Liver (tissue), 9 donors: Measurements from ENCODE around the gene RUNX1. TPM values are rescaled to one million over a fixed set of nuclear protein-coding genes. Genes with fewer than 3 reads are reported as not detected.

Experiments
- DNase-seq: peaks from one replicate; pipeline ENCODE4 v3.0.0-alpha.2; 2017; ENCODE audit warnings: low spot score
- H3K27ac ChIP-seq, 2 donors: one replicate each; pipeline ENCODE4 v1.7.0; 2013; ENCODE audit warnings: inconsistent platforms in 2 of 2, low read length in 2 of 2, control low read depth in 1 of 2, low read depth in 1 of 2, mild to moderate bottlenecking in 1 of 2
- H3K27me3 ChIP-seq, 4 donors: one replicate each; pipeline versions ENCODE4 v1.6.1 to v1.7.0; 2013; ENCODE audit warnings: low read length in 3 of 4, inconsistent platforms in 1 of 4, mild to moderate bottlenecking in 1 of 4, moderate library complexity in 1 of 4; ENCODE audit not compliant: control insufficient read depth in 4 of 4, insufficient read depth in 4 of 4
- H3K36me3 ChIP-seq, 4 donors: one replicate each; pipeline versions ENCODE4 v1.6.1 to v1.7.0; 2013; ENCODE audit warnings: low read length in 3 of 4, mild to moderate bottlenecking in 3 of 4, low read depth in 1 of 4, moderate library complexity in 1 of 4; ENCODE audit not compliant: control insufficient read depth in 4 of 4, insufficient read depth in 3 of 4
- H3K4me1 ChIP-seq, 4 donors: one replicate each; pipeline versions ENCODE4 v1.6.1 to v1.7.0; 2013; ENCODE audit warnings: low read length in 3 of 4, mild to moderate bottlenecking in 3 of 4, moderate library complexity in 1 of 4; ENCODE audit not compliant: control insufficient read depth in 4 of 4, insufficient read depth in 4 of 4
- H3K4me3 ChIP-seq, 3 donors: one replicate each; pipeline versions ENCODE4 v1.6.1 to v1.7.0; 2013; ENCODE audit warnings: low read length in 3 of 3, control low read depth in 1 of 3, low read depth in 1 of 3, mild to moderate bottlenecking in 1 of 3
- H3K9ac ChIP-seq, 2 donors: one replicate each; pipeline ENCODE4 v1.7.0; 2013; ENCODE audit warnings: low read length in 2 of 2, mild to moderate bottlenecking in 2 of 2, moderate library complexity in 2 of 2, control low read depth in 1 of 2, low read depth in 1 of 2
- H3K9me3 ChIP-seq, 4 donors: one replicate each; pipeline versions ENCODE4 v1.6.1 to v1.7.0; 2013; ENCODE audit warnings: low read length in 3 of 4; ENCODE audit not compliant: control insufficient read depth in 4 of 4
- EGR1 ChIP-seq, 2 donors: IDR thresholded peaks; 2 replicates each; pipeline ENCODE4 v1.6.1; 2016 to 2018; ENCODE audit warnings: antibody characterized with exemption in 2 of 2, low read depth in 2 of 2
- FOXA1 ChIP-seq: IDR thresholded peaks from 2 replicates; pipeline ENCODE4 v1.6.1; 2016; ENCODE audit warnings: antibody characterized with exemption
- FOXA2 ChIP-seq: IDR thresholded peaks from 2 replicates; pipeline ENCODE4 v1.6.1; 2016; ENCODE audit warnings: antibody characterized with exemption
- GABPA ChIP-seq, 2 donors: IDR thresholded peaks in 1 of 2; conservative IDR thresholded peaks in 1 of 2; 2 replicates each; pipeline ENCODE4 v1.6.1; 2016; ENCODE audit warnings: antibody characterized with exemption in 2 of 2, mild to moderate bottlenecking in 1 of 2, moderate library complexity in 1 of 2
- HNF4A ChIP-seq, 2 donors: conservative IDR thresholded peaks; 2 replicates each; pipeline ENCODE4 v1.6.1; 2016; ENCODE audit warnings: antibody characterized with exemption in 2 of 2, mild to moderate bottlenecking in 2 of 2
- HNF4G ChIP-seq: IDR thresholded peaks from 2 replicates; pipeline ENCODE4 v1.6.1; 2016; ENCODE audit warnings: antibody characterized with exemption
- JUND ChIP-seq, 2 donors: IDR thresholded peaks; 2 replicates each; pipeline ENCODE4 v1.6.1; 2016; ENCODE audit warnings: antibody characterized with exemption in 2 of 2
- RAD21 ChIP-seq, 2 donors: IDR thresholded peaks; 2 replicates each; pipeline ENCODE4 v1.6.1; 2016; ENCODE audit warnings: antibody characterized with exemption in 2 of 2, mild to moderate bottlenecking in 2 of 2
- RXRA ChIP-seq, 2 donors: IDR thresholded peaks; 2 replicates each; pipeline ENCODE4 v1.6.1; 2017 to 2018; ENCODE audit warnings: antibody characterized with exemption in 2 of 2, mild to moderate bottlenecking in 1 of 2
- SP1 ChIP-seq: IDR thresholded peaks from 2 replicates; pipeline ENCODE4 v1.6.1; 2018; ENCODE audit warnings: antibody characterized with exemption, mild to moderate bottlenecking
- TAF1 ChIP-seq: conservative IDR thresholded peaks from 2 replicates; pipeline ENCODE4 v1.6.1; 2016; ENCODE audit warnings: antibody characterized with exemption, mild to moderate bottlenecking
- YY1 ChIP-seq: IDR thresholded peaks from 2 replicates; pipeline ENCODE4 v1.6.1; 2016; ENCODE audit warnings: antibody characterized with exemption, mild to moderate bottlenecking
- WGBS: extraction: QIAGEN DNeasy Blood & Tissue Kit; methylation state at CpG from one replicate; pipeline ENCODE4 v1.1.7; 2013; 5-methylcytosine and 5-hydroxymethylcytosine counted together
- polyA plus RNA-seq, 2 donors: library from polyadenylated mRNA; stranded (reverse) in 1 of 2; unstranded in 1 of 2; fragments of 200-250 nt in 1 of 2; fragments of >200 nt in 1 of 2; fragmentation: Nextera tagmentation in 1 of 2; extraction: Ambion mirVana in 1 of 2; gene quantifications; one replicate each; pipeline versions ENCODE4 v1.2.1 to v1.2.3, GENCODE V29; 2013 to 2015
- total RNA-seq, 2 donors: library from RNA; depleted of rRNA; stranded (reverse); fragments of >200 nt; gene quantifications; one replicate each; pipeline ENCODE4 v1.2.3, GENCODE V29; 2014
- TF ChIP-seq, protein P1 (sequence below): IDR thresholded peaks from 2 replicates; pipeline ENCODE4 v1.6.1; 2016; ENCODE audit warnings: antibody characterized with exemption
- TF ChIP-seq, protein P2 (sequence below): IDR thresholded peaks from 2 replicates; pipeline ENCODE4 v1.6.1; 2016; ENCODE audit warnings: antibody characterized with exemption
- TF ChIP-seq, protein P3 (sequence below): IDR thresholded peaks from 2 replicates; pipeline ENCODE4 v1.6.1; 2016; ENCODE audit warnings: antibody characterized with exemption, mild to moderate bottlenecking
- donor health status: healthy.
- donor health status: healthy.
- donor health status: healthy.
- donor health status: healthy.
- donor health status: healthy.

RUNX1 gene
- total and polyA plus RNA-seq, 4 donors = 0.98 to 7.2 (median 3.1) TPM

DNA sequence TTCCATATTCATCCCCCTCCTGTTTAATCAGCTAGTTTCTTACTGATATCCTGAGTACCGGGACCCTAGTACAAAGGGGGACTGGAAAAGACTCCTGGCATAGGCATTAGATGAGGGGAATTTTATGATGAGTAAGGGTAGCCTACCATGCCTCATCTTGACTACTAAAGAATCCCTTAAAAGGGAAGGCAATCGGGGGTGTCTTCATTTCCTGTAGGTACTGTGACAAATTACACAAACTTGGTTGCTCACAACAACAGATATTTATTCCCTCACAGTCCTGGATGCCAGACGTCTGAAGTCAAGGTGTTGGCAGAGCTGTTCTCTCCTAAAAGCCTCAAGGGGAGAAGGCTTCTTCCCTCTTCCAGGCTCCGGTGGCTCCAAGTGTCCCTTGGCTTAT lies 28.9 kb upstream of the RUNX1 start:
- Histone ChIP-seq H3K27ac (no peak overlapping the region), H3K9me3 (no peaks in the 10 kb centered on the region), H3K36me3 (no peaks in the 10 kb centered on the region), H3K27me3 (no peaks in the 10 kb centered on the region), H3K4me1 (no peaks in the 10 kb centered on the region), H3K4me3 (no peak overlapping the region), H3K9ac (no peak overlapping the region)
- 84% methylated on average over 4 of the region's 4 CpGs for WGBS
- no peak for DNase-seq
- TF ChIP-seq RXRA (IDR thresholded peaks at IDR 0.05) = no peak
- no peak for TF ChIP-seq HNF4G
- TF ChIP-seq SP1 = no peak
- no peak for TF ChIP-seq JUND (IDR thresholded peaks at IDR 0.05)
- TF ChIP-seq, protein P1, sequence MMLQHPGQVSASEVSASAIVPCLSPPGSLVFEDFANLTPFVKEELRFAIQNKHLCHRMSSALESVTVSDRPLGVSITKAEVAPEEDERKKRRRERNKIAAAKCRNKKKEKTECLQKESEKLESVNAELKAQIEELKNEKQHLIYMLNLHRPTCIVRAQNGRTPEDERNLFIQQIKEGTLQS = no peak

DNA sequence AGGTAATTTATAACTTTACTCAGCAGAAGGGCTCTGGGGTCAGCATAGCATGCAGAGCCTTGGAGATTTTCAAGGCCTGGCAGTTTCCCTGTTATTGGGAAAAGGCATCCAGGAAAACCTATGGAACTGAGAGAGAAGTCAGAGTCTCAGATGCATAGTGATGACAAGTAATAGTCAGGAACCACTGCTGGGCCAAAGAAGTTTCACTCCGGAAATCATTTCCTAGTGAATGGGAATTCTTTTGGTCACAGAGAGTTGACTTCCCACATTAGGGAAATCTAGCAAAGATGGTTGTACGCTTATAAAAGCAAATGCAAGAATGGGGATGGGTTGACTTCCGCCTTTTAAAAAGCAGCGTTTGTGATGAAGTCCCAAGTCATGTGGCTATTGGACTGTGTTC lies 28.4 kb upstream of the RUNX1 start:
- 96% methylated on average over 4 of the region's 4 CpGs for WGBS
- no peak overlapping the region for H3K9ac ChIP-seq
- no peaks in the 10 kb centered on the region for H3K36me3 ChIP-seq
- DNase-seq = no peak
- no peaks in the 10 kb centered on the region for H3K9me3 ChIP-seq
- H3K4me3 ChIP-seq = no peak overlapping the region
- no peaks in the 10 kb centered on the region for H3K4me1 ChIP-seq
- H3K27me3 ChIP-seq = no peaks in the 10 kb centered on the region
- H3K27ac ChIP-seq = no peak overlapping the region
- TF ChIP-seq TAF1 = no peak
- no peak for TF ChIP-seq FOXA2
- TF ChIP-seq, protein P2, sequence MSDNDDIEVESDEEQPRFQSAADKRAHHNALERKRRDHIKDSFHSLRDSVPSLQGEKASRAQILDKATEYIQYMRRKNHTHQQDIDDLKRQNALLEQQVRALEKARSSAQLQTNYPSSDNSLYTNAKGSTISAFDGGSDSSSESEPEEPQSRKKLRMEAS = no peak
- no peak for TF ChIP-seq SP1
- TF ChIP-seq RXRA (IDR thresholded peaks at IDR 0.05) = no peak
- TF ChIP-seq HNF4G = no peak
- no peak for TF ChIP-seq EGR1 (IDR thresholded peaks at IDR 0.05; ENCODE audit: low read depth in 2 of 2)
- no peak for TF ChIP-seq YY1
- TF ChIP-seq GABPA (IDR thresholded peaks at IDR 0.05 in 1 of 2, conservative IDR thresholded peaks at IDR 0.05 in 1 of 2) = no peak
- no peak for TF ChIP-seq RAD21 (IDR thresholded peaks at IDR 0.05)
- TF ChIP-seq HNF4A (conservative IDR thresholded peaks at IDR 0.05) = no peak
- TF ChIP-seq FOXA1 = no peak
- TF ChIP-seq, protein P1 = no peak
- TF ChIP-seq, protein P3, sequence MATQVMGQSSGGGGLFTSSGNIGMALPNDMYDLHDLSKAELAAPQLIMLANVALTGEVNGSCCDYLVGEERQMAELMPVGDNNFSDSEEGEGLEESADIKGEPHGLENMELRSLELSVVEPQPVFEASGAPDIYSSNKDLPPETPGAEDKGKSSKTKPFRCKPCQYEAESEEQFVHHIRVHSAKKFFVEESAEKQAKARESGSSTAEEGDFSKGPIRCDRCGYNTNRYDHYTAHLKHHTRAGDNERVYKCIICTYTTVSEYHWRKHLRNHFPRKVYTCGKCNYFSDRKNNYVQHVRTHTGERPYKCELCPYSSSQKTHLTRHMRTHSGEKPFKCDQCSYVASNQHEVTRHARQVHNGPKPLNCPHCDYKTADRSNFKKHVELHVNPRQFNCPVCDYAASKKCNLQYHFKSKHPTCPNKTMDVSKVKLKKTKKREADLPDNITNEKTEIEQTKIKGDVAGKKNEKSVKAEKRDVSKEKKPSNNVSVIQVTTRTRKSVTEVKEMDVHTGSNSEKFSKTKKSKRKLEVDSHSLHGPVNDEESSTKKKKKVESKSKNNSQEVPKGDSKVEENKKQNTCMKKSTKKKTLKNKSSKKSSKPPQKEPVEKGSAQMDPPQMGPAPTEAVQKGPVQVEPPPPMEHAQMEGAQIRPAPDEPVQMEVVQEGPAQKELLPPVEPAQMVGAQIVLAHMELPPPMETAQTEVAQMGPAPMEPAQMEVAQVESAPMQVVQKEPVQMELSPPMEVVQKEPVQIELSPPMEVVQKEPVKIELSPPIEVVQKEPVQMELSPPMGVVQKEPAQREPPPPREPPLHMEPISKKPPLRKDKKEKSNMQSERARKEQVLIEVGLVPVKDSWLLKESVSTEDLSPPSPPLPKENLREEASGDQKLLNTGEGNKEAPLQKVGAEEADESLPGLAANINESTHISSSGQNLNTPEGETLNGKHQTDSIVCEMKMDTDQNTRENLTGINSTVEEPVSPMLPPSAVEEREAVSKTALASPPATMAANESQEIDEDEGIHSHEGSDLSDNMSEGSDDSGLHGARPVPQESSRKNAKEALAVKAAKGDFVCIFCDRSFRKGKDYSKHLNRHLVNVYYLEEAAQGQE = no peak

DNA sequence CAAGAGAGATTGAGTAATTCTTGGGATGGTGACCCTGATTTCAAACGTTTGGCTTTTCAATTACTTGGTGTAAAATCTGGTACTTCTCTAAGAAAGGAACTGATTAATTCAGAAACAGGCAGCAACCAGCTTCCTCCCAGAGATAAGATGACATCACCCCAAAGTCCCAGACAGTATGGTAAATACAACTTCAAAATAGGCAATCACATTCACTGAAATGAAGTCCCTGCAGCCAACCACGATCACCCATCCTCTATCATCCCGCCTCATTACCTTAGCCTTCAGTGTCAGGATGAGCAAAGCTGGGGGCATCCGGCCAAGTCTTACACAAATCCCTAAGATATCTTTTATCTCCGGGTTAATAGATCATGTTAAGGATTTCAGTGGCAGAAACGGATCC lies 26.4 kb upstream of the RUNX1 start:
- no peak for TF ChIP-seq GABPA (IDR thresholded peaks at IDR 0.05 in 1 of 2, conservative IDR thresholded peaks at IDR 0.05 in 1 of 2)
- WGBS = 55% methylated on average over 6 of the region's 6 CpGs

More for the DNA sequence above, 26.4 kb upstream of the RUNX1 start:
- Histone ChIP-seq H3K9ac (no peak overlapping the region), H3K4me1 (no peaks in the 10 kb centered on the region), H3K36me3 (no peaks in the 10 kb centered on the region), H3K9me3 (no peaks in the 10 kb centered on the region), H3K27ac (no peak overlapping the region), H3K27me3 (no peaks in the 10 kb centered on the region), H3K4me3 (no peak overlapping the region)
- DNase-seq = no peak
